AG09309 (cell line): ENCODE results near the gene XKR7.

Experiments
- DNase-seq: peaks from one replicate; pipeline ENCODE4 v3.0.0-alpha.2; 2010; ENCODE audit warnings: low read depth
- H3K4me3 ChIP-seq: 2 replicates; pipeline ENCODE4 v1.5.1; 2011; ENCODE audit warnings: mild to moderate bottlenecking, low read depth, low read length, moderate library complexity; ENCODE audit not compliant: control insufficient read depth
- CTCF ChIP-seq: IDR thresholded peaks from 2 replicates; pipeline ENCODE4 v1.5.1; 2011; ENCODE audit warnings: mild to moderate bottlenecking, low read depth, low read length, inconsistent platforms; ENCODE audit not compliant: insufficient read depth, control insufficient read depth; ENCODE audit errors: missing control alignments

XKR7 gene

GRCh38 chr20:31974951-31975487 is 7.1 kb downstream of the XKR7 start:
- no peak for DNase-seq

GRCh38 chr20:31975874-31976273 is 7.9 kb downstream of the XKR7 start:
- no peak overlapping the region for H3K4me3 ChIP-seq
- TF ChIP-seq CTCF = no peak
- DNase-seq = no peak

More at GRCh38 chr20:31974951-31975487, 7.1 kb downstream of the XKR7 start:
- H3K4me3 ChIP-seq = no peak overlapping the region
- no peak for TF ChIP-seq CTCF

DNA sequence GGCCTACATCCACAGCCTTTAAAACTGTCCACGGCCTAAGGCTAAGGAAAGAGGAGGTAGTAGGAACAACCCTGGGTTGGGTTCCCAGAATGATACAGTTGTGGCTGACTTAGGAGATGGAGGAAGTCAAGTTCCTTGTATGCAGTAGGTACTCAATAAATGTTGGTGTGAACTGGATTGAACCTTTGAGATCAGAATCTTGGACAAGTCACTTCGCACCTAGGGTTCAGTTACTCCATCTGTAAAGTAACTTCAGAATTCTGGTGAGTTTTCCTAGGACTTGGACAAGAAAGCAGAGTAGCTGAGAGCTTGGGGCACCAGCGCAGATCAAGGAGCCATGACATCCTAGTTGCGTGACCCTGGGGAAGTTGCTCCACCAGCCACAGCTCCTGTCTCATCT is 9.1 kb downstream of the XKR7 start:
- no peak overlapping the region for H3K4me3 ChIP-seq
- DNase-seq = no peak
- no peak for TF ChIP-seq CTCF

- DNase-seq = no peak
- no peak for TF ChIP-seq CTCF
- no peak overlapping the region for H3K4me3 ChIP-seq
These were observed 11.9 kb downstream of the XKR7 start for GRCh38 chr20:31979713-31980426.

DNA sequence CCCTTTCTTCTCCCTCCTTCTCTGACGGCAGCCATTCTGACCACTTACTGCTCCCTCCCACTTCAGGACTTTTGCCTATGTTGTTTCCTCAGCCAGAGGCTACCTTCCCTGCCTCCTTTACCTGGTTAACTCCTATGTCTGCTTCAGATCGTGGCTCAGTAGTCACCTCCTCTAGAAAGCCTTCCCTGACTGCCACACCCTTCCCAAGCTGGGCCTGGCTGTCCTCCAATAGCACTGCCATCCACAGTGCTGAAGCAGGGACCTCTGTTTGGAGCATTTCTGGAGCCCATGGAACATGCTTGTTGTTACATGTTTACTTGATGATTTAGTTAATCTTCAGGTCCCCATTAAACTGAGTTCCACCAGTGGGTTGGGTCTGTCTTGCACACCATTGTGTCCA is 13.8 kb downstream of the XKR7 start:
- no peak overlapping the region for H3K4me3 ChIP-seq
- DNase-seq = no peak
- TF ChIP-seq CTCF = no peak

- DNase-seq = no peak
- TF ChIP-seq CTCF = no peak
- H3K4me3 ChIP-seq = no peak overlapping the region
These were observed 17.1 kb downstream of the XKR7 start for GRCh38 chr20:31984981-31985471.
